Activated effector memory CD4-positive, alpha-beta T cell treated with anti-CD3 and anti-CD28 coated beads, Interleukin-2, amount 50 U/mL, for 16 hours (primary cell): ENCODE results near the gene SCTR.

Experiments used
- DNase-seq: peaks from one replicate; pipeline ENCODE4 v3.0.0-alpha.2; 2020

Gene SCTR

DNA sequence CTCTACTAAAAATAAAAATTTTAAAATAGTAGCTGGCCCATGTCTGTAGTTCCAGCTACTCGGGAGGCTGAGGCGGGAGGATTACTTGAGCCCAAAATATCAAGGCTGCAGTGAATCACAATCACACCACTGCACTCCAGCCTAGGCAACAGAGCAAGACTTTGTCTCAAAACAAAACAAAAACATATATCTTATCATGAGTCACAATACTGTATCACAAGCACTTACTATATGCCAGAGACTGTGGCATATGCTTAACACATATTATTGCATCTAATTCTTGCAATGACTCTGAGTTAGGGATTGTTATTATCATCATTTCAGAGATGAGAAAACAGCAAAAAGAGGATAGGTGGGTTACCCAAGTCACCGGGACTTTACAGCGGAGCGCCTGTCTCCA, 122.2 kb downstream of the SCTR start:
- no peak for DNase-seq

- DNase-seq: no peak
These were observed 127.1 kb downstream of the SCTR start for GRCh38 chr2:119397196-119397595.

DNA sequence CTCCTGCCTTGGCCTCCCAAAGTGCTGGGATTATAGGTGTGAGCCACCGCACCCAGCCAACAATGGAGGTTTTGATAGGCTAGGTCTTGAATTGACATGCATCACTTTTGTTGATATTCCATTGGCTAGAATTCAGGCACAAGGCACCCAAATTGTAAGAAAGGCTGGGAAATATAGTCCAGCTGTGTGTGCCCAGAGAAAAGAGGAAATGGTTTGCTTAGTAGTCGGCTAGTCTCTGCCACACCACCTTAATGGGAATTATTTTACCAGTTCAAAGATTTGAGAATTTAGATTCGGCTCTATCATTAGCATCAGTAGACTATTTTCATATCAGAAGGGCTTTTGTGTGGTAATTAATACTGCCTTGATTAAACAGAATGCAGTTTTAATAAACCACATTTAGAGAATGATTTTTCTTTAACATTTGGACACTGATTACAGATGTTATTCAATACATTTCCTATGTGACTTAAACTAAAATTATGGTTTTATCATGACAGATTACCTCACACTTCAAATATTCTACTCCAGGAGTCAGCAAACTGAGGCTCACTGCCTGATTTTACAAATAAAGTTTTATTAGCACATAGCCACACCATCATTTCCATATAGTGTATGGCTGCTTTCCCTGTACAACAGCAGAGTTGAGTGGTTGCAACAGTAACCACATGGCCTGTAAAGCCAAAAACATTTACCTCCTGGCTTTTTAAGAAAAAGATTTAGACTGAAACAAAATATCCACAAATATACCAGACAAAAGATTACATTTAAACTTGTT, 130.1 kb downstream of the SCTR start:
- DNase-seq: no peak
